Hepatocyte (in vitro differentiated cells): ENCODE results near the gene TAF4.

Experiments used
- CTCF ChIP-seq: fragments of 200-600 bp; sonication (generic); IDR thresholded peaks from 2 replicates; pipeline ENCODE4 v1.5.1; 2016; ENCODE audit warnings: antibody characterized with exemption, mild to moderate bottlenecking; ENCODE audit not compliant: poor library complexity
- EZH2 ChIP-seq: fragments of 200-600 bp; sonication (generic); IDR thresholded peaks from 2 replicates; pipeline ENCODE4 v1.6.1; 2016; ENCODE audit warnings: antibody characterized with exemption, mild to moderate bottlenecking, borderline replicate concordance

DNA sequence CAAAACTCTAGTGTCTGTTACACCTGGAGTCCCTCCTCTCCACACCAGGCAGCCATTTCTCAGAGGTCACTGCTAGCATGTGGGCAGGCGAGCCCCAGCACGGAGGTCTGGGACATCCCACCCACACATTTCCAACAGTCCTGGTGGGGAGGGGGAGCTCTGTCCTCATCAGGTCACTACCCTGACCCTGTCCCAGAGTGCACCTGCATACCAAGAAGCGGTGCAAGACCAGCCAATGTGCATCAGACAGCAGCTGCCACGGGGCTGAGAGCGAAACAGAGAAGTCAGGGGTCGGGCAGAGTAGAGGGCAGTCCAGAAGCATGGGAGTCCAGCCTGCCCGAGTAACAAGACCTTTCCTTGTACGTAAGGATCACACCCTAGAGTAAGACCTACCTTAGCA is 71.1 kb downstream of the TAF4 start:
- TF ChIP-seq EZH2 (no peak), CTCF (no peak)
